ENCODE data around the gene CDC25A. TPM values are rescaled to one million over a fixed set of nuclear protein-coding genes. Genes with fewer than 3 reads are reported as not detected.

The CDC25A gene
- total RNA-seq, 1 donor from 2014 or later = 0.83 TPM

GRCh38 chr3:48209445-48209844 is 21.2 kb upstream of the CDC25A start:
- DNase-seq = no peak
- Histone ChIP-seq H3K27me3 (ENCODE audit: low read depth) (no peaks in the 10 kb centered on the region), H3K36me3 (no peaks in the 10 kb centered on the region), H3K4me3 (no peak overlapping the region), H3K4me1 (peaks cover under 1% of the 10 kb centered on the region), H3K27ac (no peak overlapping the region), H3K9me3 (no peaks in the 10 kb centered on the region)
- intact Hi-C loops (cut with DNase I) = no loop called here
- no peak for ATAC-seq
- TF ChIP-seq CTCF (IDR thresholded peaks at IDR 0.05) = no peak

- ATAC-seq (no peak), DNase-seq (no peak)
- Histone ChIP-seq H3K36me3 (no peaks in the 10 kb centered on the region), H3K4me3 (no peak overlapping the region), H3K9me3 (no peaks in the 10 kb centered on the region), H3K4me1 (no peaks in the 10 kb centered on the region), H3K27ac (no peak overlapping the region), H3K27me3 (ENCODE audit: low read depth) (no peaks in the 10 kb centered on the region)
- no peak for TF ChIP-seq CTCF (IDR thresholded peaks at IDR 0.05)
- intact Hi-C loops (cut with DNase I) = no loop called here
Observed at GRCh38 chr3:48208076-48208475, 19.9 kb upstream of the CDC25A start.

GRCh38 chr3:48202632-48203031 is 14.4 kb upstream of the CDC25A start:
- H3K4me3 ChIP-seq = no peak overlapping the region
- no peaks in the 10 kb centered on the region for H3K4me1 ChIP-seq
- intact Hi-C loops (cut with DNase I) = no loop called here
- no peaks in the 10 kb centered on the region for H3K9me3 ChIP-seq
- ATAC-seq (no peak), DNase-seq (no peak)
- H3K27me3 ChIP-seq (ENCODE audit: low read depth) = no peaks in the 10 kb centered on the region
- TF ChIP-seq CTCF (IDR thresholded peaks at IDR 0.05) = no peak
- no peaks in the 10 kb centered on the region for H3K36me3 ChIP-seq
- H3K27ac ChIP-seq = no peak overlapping the region

- Histone ChIP-seq H3K36me3 (no peaks in the 10 kb centered on the region), H3K4me1 (no peaks in the 10 kb centered on the region), H3K27ac (no peak overlapping the region), H3K9me3 (no peaks in the 10 kb centered on the region), H3K4me3 (no peak overlapping the region), H3K27me3 (ENCODE audit: low read depth) (no peaks in the 10 kb centered on the region)
- no peak for ATAC-seq
- no peak for TF ChIP-seq CTCF (IDR thresholded peaks at IDR 0.05)
- DNase-seq = no peak
- intact Hi-C loops (cut with DNase I) = no loop called here
Observed at GRCh38 chr3:48199117-48199516, 10.9 kb upstream of the CDC25A start.

- Histone ChIP-seq H3K4me1 (no peaks in the 10 kb centered on the region), H3K36me3 (no peaks in the 10 kb centered on the region), H3K9me3 (no peaks in the 10 kb centered on the region), H3K4me3 (no peak overlapping the region), H3K27me3 (ENCODE audit: low read depth) (no peaks in the 10 kb centered on the region), H3K27ac (no peak overlapping the region)
- no peak for TF ChIP-seq CTCF (IDR thresholded peaks at IDR 0.05)
- ATAC-seq = peak in 1 of 2 donors; percentile 13
- no peak for DNase-seq
- intact Hi-C loops (cut with DNase I) = no loop called here
Observed at GRCh38 chr3:48196611-48197010, 8.4 kb upstream of the CDC25A start.

Measured in lower lobe of right lung (tissue), 2 donors.